Measurements from ENCODE around the gene TPRA1. TPM values are rescaled to one million over a fixed set of nuclear protein-coding genes. Genes with fewer than 3 reads are reported as not detected.
"Not testable (repeated sequence)": the region's sequence is repeated elsewhere in the genome, so short reads cannot be mapped to it uniquely, and the experiment has no call there.

Gene TPRA1
- total RNA-seq, 1 experiment from 2014 or later: 35.1 TPM

DNA sequence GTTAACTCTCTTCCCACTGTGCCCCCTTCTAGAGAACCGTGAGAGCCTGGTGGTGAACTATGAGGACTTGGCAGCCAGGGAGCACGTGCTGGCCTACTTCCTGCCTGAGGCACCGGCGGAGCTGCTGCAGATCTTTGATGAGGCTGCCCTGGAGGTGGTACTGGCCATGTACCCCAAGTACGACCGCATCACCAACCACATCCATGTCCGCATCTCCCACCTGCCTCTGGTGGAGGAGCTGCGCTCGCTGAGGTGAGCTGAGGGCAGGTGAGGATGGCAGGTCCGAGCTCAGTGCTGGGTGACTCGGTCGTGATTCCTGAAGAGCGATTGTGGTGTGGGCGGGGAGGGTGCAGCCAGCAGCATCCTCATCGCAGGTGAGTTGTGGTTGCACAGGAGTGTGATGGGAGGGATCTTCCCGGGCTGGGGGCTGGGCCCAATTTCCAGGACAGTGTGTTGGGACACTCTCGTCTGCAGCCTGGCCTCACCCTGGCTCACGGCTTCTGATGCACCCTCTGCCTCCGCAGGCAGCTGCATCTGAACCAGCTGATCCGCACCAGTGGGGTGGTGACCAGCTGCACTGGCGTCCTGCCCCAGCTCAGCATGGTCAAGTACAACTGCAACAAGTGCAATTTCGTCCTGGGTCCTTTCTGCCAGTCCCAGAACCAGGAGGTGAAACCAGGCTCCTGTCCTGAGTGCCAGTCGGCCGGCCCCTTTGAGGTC is 15.7 kb upstream of the TPRA1 start:
- no peak for DNase-seq (ENCODE audit: low read depth, low spot score)
- Histone ChIP-seq H2AFZ (ENCODE audit: low read depth, low read length, poor library complexity, severe bottlenecking) (no peak overlapping the region), H3K9ac (ENCODE audit: low read length) (no peak overlapping the region), H3K4me3 (replicated peaks in 1 of 2; ENCODE audit: low read depth in 1 of 2, low read length in 2 of 2) (no peak overlapping the region), H3K9me2 (ENCODE audit: insufficient read depth) (no peaks in the 10 kb centered on the region), H3K4me1 (ENCODE audit: control insufficient read depth in 1 of 2, insufficient read depth in 2 of 2, low read length in 2 of 2) (no peaks in the 10 kb centered on the region), H3K27me3 (ENCODE audit: insufficient read depth, low read length) (no peaks in the 10 kb centered on the region), H3K4me2 (ENCODE audit: low read length) (no peak overlapping the region), H3K79me2 (ENCODE audit: insufficient read depth, low read length) (peaks cover 57% of the 10 kb centered on the region), H3K27ac (ENCODE audit: low read depth, low read length) (no peak overlapping the region), H3K36me3 (ENCODE audit: control insufficient read depth in 1 of 2, insufficient read depth in 2 of 2, low read length in 2 of 2) (peaks cover 46 to 79% of the 10 kb centered on the region in 2 experiments), H4K20me1 (ENCODE audit: insufficient read depth) (no peaks in the 10 kb centered on the region), H3K9me3 (ENCODE audit: control insufficient read depth in 1 of 2, insufficient read depth in 1 of 2, low read depth in 1 of 2, low read length in 2 of 2) (no peaks in the 10 kb centered on the region)
- CTCF ChIA-PET: no interaction called here
- RAD21 ChIA-PET (ENCODE audit: low non-redundant PET in 1 of 2, low total read pairs in 2 of 2, uncharacterized antibody in 2 of 2, unreplicated experiment in 2 of 2): no interaction called here
- intact Hi-C loops (cut with micrococcal nuclease): no loop called here
- TF ChIP-seq EGR1 (IDR thresholded peaks at IDR 0.05; ENCODE audit: low read depth): no peak
- TF ChIP-seq ZFX (IDR thresholded peaks at IDR 0.05): no peak
- ATAC-seq: no peak
- no TSS peak for BruUV-seq (replicated peaks)
- POLR2A ChIA-PET: no interaction called here

DNA sequence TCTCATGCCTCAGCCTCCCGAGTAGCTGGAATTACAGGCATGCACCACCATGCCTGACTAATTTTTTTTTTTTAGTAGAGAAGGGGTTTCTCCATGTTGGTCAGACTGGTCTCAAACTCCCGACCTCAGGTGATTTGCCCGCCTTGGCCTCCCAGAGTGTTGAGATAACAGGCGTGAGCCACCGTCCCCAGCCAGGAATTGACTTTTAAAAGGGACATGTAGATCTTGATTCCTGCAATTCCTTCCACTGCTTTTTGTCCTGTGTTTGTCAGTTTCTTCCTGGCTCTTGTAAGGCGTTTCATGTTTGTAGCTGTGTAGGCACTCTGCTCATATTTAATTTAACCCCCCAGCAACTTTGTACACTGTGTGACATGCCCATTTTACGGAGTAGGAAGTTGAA is 15.0 kb upstream of the TPRA1 start:
- not testable (repeated sequence) for ATAC-seq; BruUV-seq (replicated peaks)

More for the DNA sequence above, 15.0 kb upstream of the TPRA1 start:
- Histone ChIP-seq H3K79me2 (ENCODE audit: insufficient read depth, low read length) (peaks cover 62% of the 10 kb centered on the region), H3K36me3 (ENCODE audit: control insufficient read depth in 1 of 2, insufficient read depth in 2 of 2, low read length in 2 of 2) (peaks cover 47 to 82% of the 10 kb centered on the region in 2 experiments)
- H3K27ac ChIP-seq (ENCODE audit: low read depth, low read length); H3K9me2 ChIP-seq (ENCODE audit: insufficient read depth); H2AFZ ChIP-seq (ENCODE audit: low read depth, low read length, poor library complexity, severe bottlenecking); intact Hi-C loops (cut with micrococcal nuclease); DNase-seq (ENCODE audit: low read depth, low spot score); H3K9me3 ChIP-seq (ENCODE audit: control insufficient read depth in 1 of 2, insufficient read depth in 1 of 2, low read depth in 1 of 2, low read length in 2 of 2); POLR2A ChIA-PET; CTCF ChIA-PET; H3K4me1 ChIP-seq (ENCODE audit: control insufficient read depth in 1 of 2, insufficient read depth in 2 of 2, low read length in 2 of 2); H3K4me2 ChIP-seq (ENCODE audit: low read length); RAD21 ChIA-PET (ENCODE audit: low non-redundant PET in 1 of 2, low total read pairs in 2 of 2, uncharacterized antibody in 2 of 2, unreplicated experiment in 2 of 2); H3K27me3 ChIP-seq (ENCODE audit: insufficient read depth, low read length); H3K9ac ChIP-seq (ENCODE audit: low read length); H3K4me3 ChIP-seq (replicated peaks in 1 of 2; ENCODE audit: low read depth in 1 of 2, low read length in 2 of 2); H4K20me1 ChIP-seq (ENCODE audit: insufficient read depth): not testable (repeated sequence)
